Neural progenitor cell (in vitro differentiated cells): Measurements from ENCODE around the gene MYO16.

Experiments
- CTCF ChIP-seq: fragments of 200-600 bp; sonication (generic); IDR thresholded peaks from 2 replicates; pipeline ENCODE4 v1.5.1; 2017; ENCODE audit warnings: antibody characterized with exemption, mild to moderate bottlenecking
- EZH2phosphoT487 ChIP-seq: fragments of 200-600 bp; sonication (generic); IDR thresholded peaks from 2 replicates; pipeline ENCODE4 v1.6.1; 2017; ENCODE audit warnings: antibody characterized with exemption

GRCh38 chr13:109207622-109208021 lies 578.2 kb downstream of the MYO16 start:
- no peak for TF ChIP-seq CTCF
- no peak for TF ChIP-seq EZH2phosphoT487
